Mesothelial cell of epicardium (in vitro differentiated cells): ENCODE results near the gene ZNF394. TPM values are rescaled to one million over a fixed set of nuclear protein-coding genes. Genes with fewer than 3 reads are reported as not detected.

Source experiments
- DNase-seq, 2 experiments: peaks; one replicate each; pipeline ENCODE4 v3.0.0; 2021; ENCODE audit warnings: low spot score in 2 of 2; ENCODE audit not compliant: unreplicated experiment in 2 of 2
- H3K27ac Mint-ChIP-seq: 2 replicates; pipeline ENCODE4 v1.8.0; 2021; ENCODE audit warnings: mixed read lengths
- H3K27me3 Mint-ChIP-seq: 2 replicates; pipeline ENCODE4 v1.8.0; 2021; ENCODE audit warnings: low read depth, mixed read lengths
- H3K36me3 Mint-ChIP-seq: 2 replicates; pipeline ENCODE4 v1.8.0; 2021; ENCODE audit warnings: mixed read lengths
- H3K4me1 Mint-ChIP-seq: 2 replicates; pipeline ENCODE4 v1.8.0; 2021; ENCODE audit warnings: mixed read lengths
- H3K4me3 Mint-ChIP-seq: 2 replicates; pipeline ENCODE4 v1.8.0; 2021; ENCODE audit warnings: mild to moderate bottlenecking, moderate library complexity, mixed read lengths
- H3K9me3 Mint-ChIP-seq: 2 replicates; pipeline ENCODE4 v1.8.0; 2021; ENCODE audit warnings: mixed read lengths
- CTCF ChIP-seq: fragments of 200-600 bp; sonication (generic); IDR thresholded peaks from one replicate; pipeline ENCODE4 v1.5.0; 2021; ENCODE audit warnings: antibody characterized with exemption; ENCODE audit not compliant: unreplicated experiment
- total RNA-seq: library from RNA; stranded (reverse); gene quantifications from 3 replicates; pipeline ENCODE4 v1.2.1, GENCODE V29; 2021

ZNF394 gene
- total RNA-seq, 1 donor from 2014 or later, result 30.1 TPM

- H3K36me3 Mint-ChIP-seq, result peaks cover 27% of the 10 kb centered on the region
- H3K9me3 Mint-ChIP-seq, result no peaks in the 10 kb centered on the region
- H3K27me3 Mint-ChIP-seq, result no peaks in the 10 kb centered on the region
- H3K4me1 Mint-ChIP-seq, result peaks cover 12% of the 10 kb centered on the region
- H3K27ac Mint-ChIP-seq, result no peak overlapping the region
- no peak overlapping the region for H3K4me3 Mint-ChIP-seq
- no peak for TF ChIP-seq CTCF
- no peak for DNase-seq
These were observed 39.4 kb downstream of the ZNF394 start for GRCh38 chr7:99460651-99461050.

GRCh38 chr7:99459087-99459486 is 41.0 kb downstream of the ZNF394 start:
- Mint-ChIP-seq H3K27me3 (no peaks in the 10 kb centered on the region), H3K4me3 (no peak overlapping the region), H3K36me3 (peaks cover 25% of the 10 kb centered on the region), H3K27ac (no peak overlapping the region), H3K9me3 (no peaks in the 10 kb centered on the region), H3K4me1 (peaks cover 4% of the 10 kb centered on the region)
- DNase-seq, result no peak
- TF ChIP-seq CTCF, result peak; percentile 43

- H3K4me3 Mint-ChIP-seq, result no peak overlapping the region
- H3K36me3 Mint-ChIP-seq, result peaks cover 27% of the 10 kb centered on the region
- H3K4me1 Mint-ChIP-seq, result no peaks in the 10 kb centered on the region
- H3K27me3 Mint-ChIP-seq, result no peaks in the 10 kb centered on the region
- no peak overlapping the region for H3K27ac Mint-ChIP-seq
- no peak for DNase-seq
- TF ChIP-seq CTCF, result no peak
- H3K9me3 Mint-ChIP-seq, result no peaks in the 10 kb centered on the region
These were observed 42.2 kb downstream of the ZNF394 start for GRCh38 chr7:99457650-99458493.

- Mint-ChIP-seq H3K4me1 (no peaks in the 10 kb centered on the region), H3K27ac (no peak overlapping the region), H3K27me3 (no peaks in the 10 kb centered on the region), H3K36me3 (peaks cover 24% of the 10 kb centered on the region), H3K9me3 (no peaks in the 10 kb centered on the region), H3K4me3 (no peak overlapping the region)
- no peak for TF ChIP-seq CTCF
- DNase-seq, result no peak
These were observed 42.9 kb downstream of the ZNF394 start for GRCh38 chr7:99457050-99457649.

- no peaks in the 10 kb centered on the region for H3K4me1 Mint-ChIP-seq
- no peak overlapping the region for H3K4me3 Mint-ChIP-seq
- TF ChIP-seq CTCF, result no peak
- H3K27ac Mint-ChIP-seq, result no peak overlapping the region
- H3K9me3 Mint-ChIP-seq, result no peaks in the 10 kb centered on the region
- no peak for DNase-seq
- peaks cover 24% of the 10 kb centered on the region for H3K36me3 Mint-ChIP-seq
- no peaks in the 10 kb centered on the region for H3K27me3 Mint-ChIP-seq
These were observed 43.8 kb downstream of the ZNF394 start for GRCh38 chr7:99456288-99456687.
